Effector memory CD8-positive, alpha-beta T cell (primary cell): Measurements from ENCODE around the gene STRN3.
"Not testable (repeated sequence)": the region's sequence is repeated elsewhere in the genome, so short reads cannot be mapped to it uniquely, and the experiment has no call there.

ENCODE experiments used
- ATAC-seq: fragments of 150-1000 bp; cut with Tn5 transposase; replicated peaks from 2 replicates; pipeline ENCODE4 v1.10.0; 2021; ENCODE audit warnings: mild to moderate bottlenecking, moderate library complexity
- DNase-seq, 3 experiments: peaks; one replicate each; pipeline ENCODE4 v3.0.0; 2021
- H3K27ac Mint-ChIP-seq, 2 donors: one replicate each; pipeline ENCODE4 v1.8.0; 2022; ENCODE audit warnings: mild to moderate bottlenecking in 2 of 2, mixed read lengths in 2 of 2, moderate library complexity in 2 of 2
- H3K27me3 Mint-ChIP-seq, 2 donors: one replicate each; pipeline ENCODE4 v1.8.0; 2022; ENCODE audit warnings: mixed read lengths in 2 of 2
- H3K36me3 Mint-ChIP-seq: one replicate; pipeline ENCODE4 v1.8.0; 2022; ENCODE audit warnings: mild to moderate bottlenecking, moderate library complexity, mixed read lengths; ENCODE audit not compliant: insufficient read depth
- H3K4me1 Mint-ChIP-seq, 2 donors: one replicate each; pipeline ENCODE4 v1.8.0; 2022; ENCODE audit warnings: low read depth in 2 of 2, mixed read lengths in 2 of 2
- H3K4me3 Mint-ChIP-seq, 2 donors: one replicate each; pipeline ENCODE4 v1.8.0; 2022; ENCODE audit warnings: mild to moderate bottlenecking in 2 of 2, mixed read lengths in 2 of 2, moderate library complexity in 2 of 2
- H3K9me3 Mint-ChIP-seq, 2 donors: one replicate each; pipeline ENCODE4 v1.8.0; 2022; ENCODE audit warnings: mixed read lengths in 2 of 2

The STRN3 gene

DNA sequence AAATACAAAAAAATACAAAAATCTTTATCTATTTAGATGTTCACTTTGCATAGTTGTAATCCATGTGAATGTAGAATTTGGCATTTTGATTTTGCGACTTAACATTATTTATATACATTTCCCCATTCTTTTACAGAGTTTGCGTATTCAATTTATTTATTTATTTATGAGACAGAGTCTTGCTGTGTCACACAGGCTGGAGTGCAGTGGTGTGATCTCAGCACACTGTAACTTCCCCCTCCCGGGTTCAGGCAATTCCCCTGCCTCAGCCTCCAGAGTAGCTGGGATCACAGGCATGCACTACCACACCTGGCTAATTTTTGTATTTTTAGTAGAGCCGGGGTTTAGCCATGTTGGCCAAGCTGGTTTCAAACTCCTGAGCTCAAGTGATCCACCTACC is 25.3 kb upstream of the STRN3 start:
- Mint-ChIP-seq H3K27me3 (no peaks in the 10 kb centered on the region), H3K9me3 (no peaks in the 10 kb centered on the region), H3K4me3 (no peak overlapping the region), H3K4me1 (peaks cover 0 to 4% of the 10 kb centered on the region in 2 donors), H3K27ac (no peak overlapping the region), H3K36me3 (no peaks in the 10 kb centered on the region)
- DNase-seq (no peak), ATAC-seq (no peak)

DNA sequence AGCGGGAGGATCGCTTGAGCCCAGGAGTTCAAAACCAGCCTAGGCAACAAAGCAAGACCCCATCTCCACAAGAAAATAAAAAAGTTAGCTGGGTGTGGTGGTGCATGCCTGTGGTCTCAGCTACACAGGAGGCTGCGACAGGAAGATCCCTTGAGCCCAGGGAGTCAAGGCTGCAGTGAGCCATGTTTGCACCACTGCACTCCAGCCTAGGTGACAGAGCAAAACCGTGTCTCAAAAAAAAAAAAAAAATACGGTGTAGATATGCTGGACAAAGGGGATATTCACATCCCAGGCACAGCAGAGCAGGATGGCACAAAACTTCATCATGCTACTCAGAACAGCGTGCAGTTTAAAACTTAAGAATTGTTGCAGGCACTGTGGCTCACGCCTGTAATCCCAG is 24.8 kb upstream of the STRN3 start:
- no peak for DNase-seq
- H3K9me3 Mint-ChIP-seq: no peaks in the 10 kb centered on the region
- H3K27ac Mint-ChIP-seq: no peak overlapping the region
- ATAC-seq: no peak
- H3K4me1 Mint-ChIP-seq: peaks cover 0 to 4% of the 10 kb centered on the region in 2 donors
- no peaks in the 10 kb centered on the region for H3K27me3 Mint-ChIP-seq
- no peak overlapping the region for H3K4me3 Mint-ChIP-seq
- H3K36me3 Mint-ChIP-seq: no peaks in the 10 kb centered on the region

DNA sequence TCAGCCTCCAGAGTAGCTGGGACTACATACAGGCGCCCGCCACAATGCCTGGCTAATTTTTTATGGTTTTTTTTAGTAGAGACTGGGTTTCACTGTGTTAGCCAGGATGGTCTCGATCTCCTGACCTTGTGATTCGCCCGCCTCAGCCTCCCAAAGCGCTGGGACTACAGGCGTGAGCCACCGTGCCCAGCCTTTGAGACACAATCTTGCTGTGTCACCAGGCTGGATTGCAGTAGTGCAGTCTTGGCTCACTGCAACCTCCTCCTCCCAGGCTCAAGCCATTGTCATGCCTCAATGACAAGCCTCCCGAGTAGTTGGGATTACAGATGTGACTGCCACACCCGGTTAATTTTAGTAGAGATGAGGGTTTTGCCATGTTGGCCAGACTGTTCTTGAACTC is 21.3 kb upstream of the STRN3 start:
- Mint-ChIP-seq H3K27me3 (no peaks in the 10 kb centered on the region), H3K4me3 (no peak overlapping the region), H3K36me3 (peaks cover 4% of the 10 kb centered on the region), H3K27ac (no peak overlapping the region), H3K9me3 (no peaks in the 10 kb centered on the region), H3K4me1 (peaks cover 0 to 5% of the 10 kb centered on the region in 2 donors)
- DNase-seq (no peak), ATAC-seq (no peak)

- Mint-ChIP-seq H3K27ac (no peak overlapping the region), H3K36me3 (peaks cover 4% of the 10 kb centered on the region)
Measured at GRCh38 chr14:31045501-31046080, 19.4 kb upstream of the STRN3 start.

DNA sequence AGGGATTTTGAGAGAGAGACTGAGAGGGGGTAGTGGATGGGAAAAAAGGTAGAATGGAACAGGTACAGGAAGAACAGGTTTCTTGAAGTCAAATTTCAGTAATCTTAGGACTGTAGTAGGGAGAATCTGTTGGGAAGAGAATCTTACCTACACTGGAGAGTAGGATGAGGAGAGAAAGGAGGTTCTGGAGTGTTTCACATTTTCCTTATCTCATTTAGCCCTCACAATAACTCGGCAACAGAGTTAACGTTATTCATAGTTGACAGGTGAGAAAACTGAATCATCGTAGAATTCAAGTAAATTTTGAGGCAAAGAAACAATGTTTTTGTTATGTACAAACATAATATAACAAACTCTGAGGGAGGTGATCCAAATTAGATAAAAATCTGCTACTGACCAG is 17.2 kb upstream of the STRN3 start:
- Mint-ChIP-seq H3K4me3 (no peak overlapping the region), H3K9me3 (no peaks in the 10 kb centered on the region), H3K4me1 (peaks cover 0 to 10% of the 10 kb centered on the region in 2 donors), H3K36me3 (peaks cover 8% of the 10 kb centered on the region), H3K27ac (no peak overlapping the region), H3K27me3 (no peaks in the 10 kb centered on the region)
- ATAC-seq: no peak
- no peak for DNase-seq

More at GRCh38 chr14:31045501-31046080, 19.4 kb upstream of the STRN3 start:
- Mint-ChIP-seq H3K9me3 (no peaks in the 10 kb centered on the region), H3K27me3 (no peaks in the 10 kb centered on the region), H3K4me3 (no peak overlapping the region), H3K4me1 (peaks cover 0 to 8% of the 10 kb centered on the region in 2 donors)
- DNase-seq: no peak
- no peak for ATAC-seq

- H3K27me3 Mint-ChIP-seq, ATAC-seq, H3K27ac Mint-ChIP-seq, H3K4me3 Mint-ChIP-seq, H3K9me3 Mint-ChIP-seq, H3K36me3 Mint-ChIP-seq, DNase-seq: not testable (repeated sequence)
- peaks cover 0 to 14% of the 10 kb centered on the region in 2 donors for H3K4me1 Mint-ChIP-seq
Measured at GRCh38 chr14:31042893-31043292, 16.7 kb upstream of the STRN3 start.

GRCh38 chr14:31042300-31042699 is 16.1 kb upstream of the STRN3 start:
- no peaks in the 10 kb centered on the region for H3K27me3 Mint-ChIP-seq
- no peak overlapping the region for H3K27ac Mint-ChIP-seq
- peaks cover 0 to 14% of the 10 kb centered on the region in 2 donors for H3K4me1 Mint-ChIP-seq
- no peak overlapping the region for H3K4me3 Mint-ChIP-seq
- no peaks in the 10 kb centered on the region for H3K9me3 Mint-ChIP-seq
- no peak for DNase-seq
- peaks cover 8% of the 10 kb centered on the region for H3K36me3 Mint-ChIP-seq
- ATAC-seq: no peak

DNA sequence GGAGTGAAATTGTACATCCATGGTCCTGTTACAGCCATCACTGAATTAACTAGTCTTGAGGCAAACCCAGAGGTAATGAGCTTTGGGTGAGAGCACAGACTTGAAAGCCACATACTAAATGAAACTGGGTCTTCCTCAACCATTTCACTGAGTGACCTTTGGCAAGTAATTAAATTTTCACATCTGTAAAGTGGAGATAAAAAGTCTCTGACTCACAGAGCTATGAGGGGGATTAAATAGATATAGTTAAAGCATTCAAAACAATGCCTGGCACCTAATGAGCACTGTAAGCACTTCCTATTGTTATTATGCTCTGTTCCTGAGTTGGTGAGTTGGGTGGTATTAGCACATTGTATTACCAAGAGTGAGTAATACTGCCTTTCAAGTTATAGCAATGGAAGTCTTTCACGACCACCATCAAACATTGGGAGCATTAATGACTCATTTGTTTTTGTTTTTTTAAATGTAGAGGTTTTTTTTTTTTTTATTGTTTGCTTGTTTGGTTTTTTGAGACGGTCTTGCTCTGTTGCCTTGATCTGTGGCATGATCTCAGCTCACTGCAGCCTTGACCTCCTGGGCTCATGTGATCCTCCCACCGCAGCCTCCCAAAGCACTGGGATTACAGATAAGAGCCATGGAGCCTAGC is 12.5 kb upstream of the STRN3 start:
- Mint-ChIP-seq H3K4me3 (no peak overlapping the region), H3K27ac (no peak overlapping the region), H3K9me3 (no peaks in the 10 kb centered on the region), H3K4me1 (peaks cover 0 to 9% of the 10 kb centered on the region in 2 donors), H3K27me3 (no peaks in the 10 kb centered on the region), H3K36me3 (peaks cover 7% of the 10 kb centered on the region)
- no peak for ATAC-seq
- no peak for DNase-seq

- peaks cover 7% of the 10 kb centered on the region for H3K36me3 Mint-ChIP-seq
- no peaks in the 10 kb centered on the region for H3K9me3 Mint-ChIP-seq
- DNase-seq (no peak), ATAC-seq (no peak)
- H3K27me3 Mint-ChIP-seq: no peaks in the 10 kb centered on the region
- peaks cover 0 to 14% of the 10 kb centered on the region in 2 donors for H3K4me1 Mint-ChIP-seq
- no peak overlapping the region for H3K4me3 Mint-ChIP-seq
- no peak overlapping the region for H3K27ac Mint-ChIP-seq
Measured at GRCh38 chr14:31037709-31038221, 11.6 kb upstream of the STRN3 start.

DNA sequence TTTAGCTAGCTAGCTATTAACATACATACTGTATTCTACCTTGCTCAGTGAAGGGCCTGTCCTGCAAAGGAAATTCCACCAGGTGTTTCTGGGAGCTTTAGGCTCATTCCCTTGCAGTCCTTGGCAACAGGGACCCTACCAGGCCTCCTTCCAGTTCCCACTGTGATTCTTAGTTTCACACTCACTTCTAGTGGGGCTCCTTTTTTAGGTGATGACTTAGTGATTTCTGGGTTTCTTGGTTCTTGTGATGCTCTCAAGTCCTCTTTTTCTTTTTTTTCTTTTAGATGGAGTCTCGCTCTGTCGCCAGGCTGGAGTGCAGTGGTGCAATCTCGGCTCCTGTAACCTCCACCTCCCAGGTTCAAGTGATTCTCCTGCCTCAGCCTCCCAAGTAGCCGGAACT is 10.4 kb upstream of the STRN3 start:
- Mint-ChIP-seq H3K27ac (no peak overlapping the region), H3K4me3 (no peak overlapping the region), H3K27me3 (no peaks in the 10 kb centered on the region), H3K4me1 (peaks cover 0 to 18% of the 10 kb centered on the region in 2 donors), H3K9me3 (no peaks in the 10 kb centered on the region), H3K36me3 (peaks cover 7% of the 10 kb centered on the region)
- ATAC-seq: no peak
- no peak for DNase-seq

- Mint-ChIP-seq H3K4me3 (no peak overlapping the region), H3K4me1 (peaks cover 10 to 37% of the 10 kb centered on the region in 2 donors), H3K27me3 (no peaks in the 10 kb centered on the region), H3K36me3 (peaks cover 18% of the 10 kb centered on the region), H3K9me3 (no peaks in the 10 kb centered on the region), H3K27ac (peak overlapping the region in 1 of 2 donors; percentile 36)
- no peak for DNase-seq
- no peak for ATAC-seq
Measured at GRCh38 chr14:31030469-31030868, 4.3 kb upstream of the STRN3 start.

- H3K27ac Mint-ChIP-seq: peak overlapping the region in 1 of 2 donors; percentile 36
- no peak overlapping the region for H3K4me3 Mint-ChIP-seq
- no peak for ATAC-seq
- H3K9me3 Mint-ChIP-seq: no peaks in the 10 kb centered on the region
- peaks cover 19% of the 10 kb centered on the region for H3K36me3 Mint-ChIP-seq
- H3K4me1 Mint-ChIP-seq: peaks cover 18 to 45% of the 10 kb centered on the region in 2 donors
- no peaks in the 10 kb centered on the region for H3K27me3 Mint-ChIP-seq
- DNase-seq: no peak
Measured at GRCh38 chr14:31029016-31029970, 3.1 kb upstream of the STRN3 start.

DNA sequence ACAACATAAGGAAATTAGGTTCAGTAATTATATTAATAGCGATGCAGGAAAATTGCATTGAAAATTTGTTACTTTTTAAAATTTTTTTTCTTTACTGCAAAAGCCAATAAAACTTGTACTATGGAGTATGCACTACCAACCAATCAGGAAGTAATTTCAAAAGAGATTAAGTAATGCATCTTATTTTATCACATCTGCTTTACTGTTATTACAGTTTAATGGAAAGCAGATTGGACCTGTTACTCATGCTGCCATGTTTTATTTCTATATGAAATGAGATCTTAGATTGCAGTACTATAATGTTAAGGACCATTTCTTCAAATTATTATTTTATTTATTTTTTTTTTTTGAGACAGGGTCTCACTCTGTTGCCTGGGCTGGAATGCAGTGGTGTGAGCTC is 1.7 kb upstream of the STRN3 start:
- no peak overlapping the region for H3K27ac Mint-ChIP-seq
- H3K36me3 Mint-ChIP-seq: peaks cover 19% of the 10 kb centered on the region
- H3K9me3 Mint-ChIP-seq: no peaks in the 10 kb centered on the region
- DNase-seq (no peak), ATAC-seq (no peak)
- no peak overlapping the region for H3K4me3 Mint-ChIP-seq
- no peaks in the 10 kb centered on the region for H3K27me3 Mint-ChIP-seq
- peaks cover 22 to 49% of the 10 kb centered on the region in 2 donors for H3K4me1 Mint-ChIP-seq
